ENCODE measurements around the gene ANAPC5. TPM values are rescaled to one million over a fixed set of nuclear protein-coding genes. Genes with fewer than 3 reads are reported as not detected.
"Not testable (repeated sequence)": the region's sequence is repeated elsewhere in the genome, so short reads cannot be mapped to it uniquely, and the experiment has no call there.

Gene ANAPC5
- total RNA-seq, 2 experiments from 2014 or later, result 140 TPM

DNA sequence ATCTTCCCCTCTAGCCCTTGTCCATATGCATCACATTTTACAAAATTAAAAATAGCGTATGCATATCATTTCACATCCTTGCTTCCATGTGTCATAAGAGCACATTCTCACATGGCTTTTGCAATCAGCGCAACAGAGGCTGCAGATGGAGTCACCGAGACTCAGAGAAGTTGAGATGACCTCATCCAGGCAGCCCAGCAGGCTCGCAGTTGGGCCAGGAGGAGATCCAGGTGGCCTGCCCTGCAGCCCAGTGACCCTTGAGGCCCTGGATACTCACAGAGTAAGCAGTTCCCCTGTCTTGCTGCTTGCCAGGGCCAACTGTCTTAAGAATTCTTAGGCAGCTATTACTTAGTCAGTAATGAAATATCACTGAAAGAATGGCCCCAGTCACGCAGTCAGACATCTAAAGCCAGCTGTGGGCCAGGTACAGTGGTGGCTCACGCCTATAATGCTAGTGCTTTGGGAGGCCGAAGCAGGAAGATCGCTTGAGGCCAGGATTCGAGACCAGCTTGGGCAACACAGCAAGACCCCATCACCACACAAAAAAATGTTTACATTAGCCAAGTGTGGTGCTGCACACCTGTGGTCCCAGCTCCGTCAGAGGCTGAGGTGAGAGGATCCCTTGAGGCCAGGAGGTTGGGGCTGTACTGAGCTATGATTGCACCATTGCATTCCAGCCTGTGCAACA is 64.8 kb downstream of the ANAPC5 start:
- H3K4me3 Mint-ChIP-seq, result no peak overlapping the region
- no peaks in the 10 kb centered on the region for H3K9me3 Mint-ChIP-seq
- POLR2A ChIA-PET, result no interaction called here
- H3K36me3 Mint-ChIP-seq (ENCODE audit: low read depth), result peaks cover 13% of the 10 kb centered on the region
- H3K27me3 Mint-ChIP-seq, result no peaks in the 10 kb centered on the region
- no peak overlapping the region for H3K27ac Mint-ChIP-seq
- DNase-seq, result no peak
- CTCF ChIA-PET, result interaction anchor here (1.2 kb wide), 2 partner anchors 8 to 20 kb away, joined by 4 read pairs; no protein-coding TSS in a partner anchor
- H3K4me1 Mint-ChIP-seq, result peaks cover 23% of the 10 kb centered on the region

GRCh38 chr12:121285856-121286255 is 66.4 kb downstream of the ANAPC5 start:
- H3K4me3 Mint-ChIP-seq, result no peak overlapping the region
- CTCF ChIA-PET, result interaction anchor here (0.7 to 1.2 kb wide), 2 partner anchors 10 to 83 kb away, joined by 3 to 4 read pairs; no protein-coding TSS in a partner anchor

DNA sequence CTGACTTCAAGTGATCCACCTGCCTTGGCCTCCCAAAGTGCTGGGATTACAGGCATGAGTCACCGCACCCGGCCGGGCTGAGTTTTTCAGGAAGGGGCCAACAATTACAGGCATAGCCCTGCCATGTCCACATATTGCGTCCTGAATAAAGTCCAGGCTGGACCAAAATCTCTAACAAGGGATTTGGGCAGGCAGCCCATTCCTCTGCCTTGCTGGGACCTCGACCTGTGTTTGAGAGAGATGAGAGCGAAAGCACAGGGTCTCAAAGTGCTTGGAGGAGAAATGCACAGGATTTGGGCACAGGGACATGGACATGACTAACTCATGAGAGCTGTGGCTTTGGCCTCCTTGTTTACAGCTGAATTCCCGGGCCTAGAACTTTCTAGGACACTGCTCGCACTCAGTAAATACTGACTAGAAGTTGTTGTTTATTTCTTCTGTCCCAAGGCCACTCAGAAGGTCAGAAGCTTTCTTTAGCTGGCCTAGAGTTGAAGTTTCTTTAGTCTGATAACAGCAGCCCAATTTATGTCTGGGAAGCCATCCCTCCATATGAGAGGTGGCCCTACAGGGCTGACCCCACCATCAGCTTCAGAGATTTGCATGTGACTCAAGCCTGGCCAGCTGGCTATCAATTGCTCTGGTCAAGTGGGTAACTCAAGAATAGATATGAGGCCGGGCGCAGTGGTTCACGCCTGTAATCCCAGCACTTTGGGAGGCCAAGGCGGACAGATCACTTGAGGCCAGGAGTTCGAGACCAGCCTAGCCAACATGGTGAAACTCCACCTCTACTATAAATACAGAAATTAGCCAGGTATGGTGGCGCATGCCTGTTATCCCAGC is 67.4 kb downstream of the ANAPC5 start:
- CTCF ChIA-PET, result interaction anchor here (0.5 to 1.4 kb wide), 5 partner anchors 11 to 969 kb away, joined by 3 to 5 read pairs (median 4); no protein-coding TSS in a partner anchor

More at GRCh38 chr12:121285856-121286255, 66.4 kb downstream of the ANAPC5 start:
- DNase-seq, result no peak
- Mint-ChIP-seq H3K4me1 (peaks cover 17% of the 10 kb centered on the region), H3K27me3 (no peaks in the 10 kb centered on the region), H3K27ac (peak overlapping the region; percentile 46), H3K36me3 (ENCODE audit: low read depth) (peaks cover 8% of the 10 kb centered on the region), H3K9me3 (no peaks in the 10 kb centered on the region)
- POLR2A ChIA-PET, result no interaction called here

GRCh38 chr12:121283841-121284240 is 68.4 kb downstream of the ANAPC5 start:
- Mint-ChIP-seq H3K36me3 (ENCODE audit: low read depth) (peaks cover 8% of the 10 kb centered on the region), H3K4me1 (peaks cover 13% of the 10 kb centered on the region), H3K27me3 (no peaks in the 10 kb centered on the region), H3K27ac (no peak overlapping the region), H3K9me3 (no peaks in the 10 kb centered on the region), H3K4me3 (no peak overlapping the region)
- ChIA-PET POLR2A (no interaction called here), CTCF (interaction anchor here (0.5 to 1.4 kb wide), 2 partner anchors 12 to 761 kb away, joined by 3 to 4 read pairs; no protein-coding TSS in a partner anchor)
- no peak for DNase-seq

More for the DNA sequence above, 67.4 kb downstream of the ANAPC5 start:
- peaks cover 8% of the 10 kb centered on the region for H3K36me3 Mint-ChIP-seq (ENCODE audit: low read depth)
- peaks cover 17% of the 10 kb centered on the region for H3K4me1 Mint-ChIP-seq
- H3K9me3 Mint-ChIP-seq, result no peaks in the 10 kb centered on the region
- DNase-seq, result no peak
- POLR2A ChIA-PET, result no interaction called here
- no peak overlapping the region for H3K27ac Mint-ChIP-seq
- no peak overlapping the region for H3K4me3 Mint-ChIP-seq
- H3K27me3 Mint-ChIP-seq, result no peaks in the 10 kb centered on the region

GRCh38 chr12:121283388-121283787 is 68.8 kb downstream of the ANAPC5 start:
- no peak overlapping the region for H3K4me3 Mint-ChIP-seq
- peaks cover 8% of the 10 kb centered on the region for H3K4me1 Mint-ChIP-seq
- no peaks in the 10 kb centered on the region for H3K27me3 Mint-ChIP-seq
- no peak for DNase-seq
- ChIA-PET CTCF (interaction anchor here (0.5 to 1.4 kb wide), 2 partner anchors 12 to 760 kb away, joined by 3 to 4 read pairs; no protein-coding TSS in a partner anchor), POLR2A (interaction anchor here (0.5 kb wide), 1 partner anchor 177 kb away, joined by 3 read pairs; no protein-coding TSS in a partner anchor)
- no peak overlapping the region for H3K27ac Mint-ChIP-seq
- H3K36me3 Mint-ChIP-seq (ENCODE audit: low read depth), result peaks cover 7% of the 10 kb centered on the region
- no peaks in the 10 kb centered on the region for H3K9me3 Mint-ChIP-seq

DNA sequence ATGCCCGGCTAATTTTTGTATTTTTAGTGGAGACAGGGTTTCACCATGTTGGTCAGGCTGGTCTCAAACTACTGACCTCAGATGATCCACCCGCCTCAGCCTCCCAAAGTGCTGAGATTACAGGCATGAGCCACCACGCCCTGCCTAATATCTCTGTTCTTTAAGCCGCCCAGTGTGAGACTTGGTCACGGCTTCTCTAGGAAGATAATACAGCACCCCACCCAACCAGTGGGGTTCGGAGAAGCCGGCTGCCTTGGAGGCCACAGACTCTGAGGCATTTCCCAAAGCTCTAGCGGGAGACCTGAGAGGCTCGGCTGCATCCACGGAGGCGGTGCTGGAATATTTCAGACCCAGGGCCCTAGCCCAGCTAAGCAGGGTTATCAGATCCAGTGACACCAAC is 69.3 kb downstream of the ANAPC5 start:
- H3K4me3 Mint-ChIP-seq; H3K36me3 Mint-ChIP-seq (ENCODE audit: low read depth); H3K9me3 Mint-ChIP-seq; CTCF ChIA-PET; H3K4me1 Mint-ChIP-seq; H3K27me3 Mint-ChIP-seq; H3K27ac Mint-ChIP-seq; DNase-seq: not testable (repeated sequence)
- POLR2A ChIA-PET, result interaction anchor here (0.5 kb wide), 1 partner anchor 177 kb away, joined by 3 read pairs; no protein-coding TSS in a partner anchor

- Mint-ChIP-seq H3K4me1 (peaks cover 2% of the 10 kb centered on the region), H3K27ac (no peak overlapping the region), H3K27me3 (no peaks in the 10 kb centered on the region), H3K36me3 (ENCODE audit: low read depth) (peaks cover 10% of the 10 kb centered on the region), H3K4me3 (no peak overlapping the region), H3K9me3 (no peaks in the 10 kb centered on the region)
- CTCF ChIA-PET, result no interaction called here
- POLR2A ChIA-PET, result no interaction called here
- no peak for DNase-seq
Measured at GRCh38 chr12:121282072-121282742, 70.0 kb downstream of the ANAPC5 start.

DNA sequence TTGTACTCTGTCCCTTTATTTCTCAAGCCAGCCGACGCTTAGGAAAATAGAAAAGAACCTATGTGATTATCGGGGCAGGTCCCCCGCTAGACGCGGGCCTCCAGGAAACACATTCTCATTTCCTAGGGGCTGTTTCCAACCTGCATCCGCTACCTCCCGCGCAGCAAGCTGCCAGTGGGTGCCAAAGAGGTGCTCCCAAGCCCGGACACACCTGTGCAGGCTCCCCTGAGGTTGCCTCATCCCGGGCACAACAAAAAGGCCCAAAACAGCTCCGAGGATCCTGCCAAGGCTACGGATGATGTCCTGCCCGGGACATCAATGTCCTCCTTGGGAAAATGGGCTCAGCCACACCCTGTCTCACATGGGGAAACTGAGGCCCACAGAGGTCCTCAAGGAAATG is 71.1 kb downstream of the ANAPC5 start:
- H3K4me1 Mint-ChIP-seq; H3K27me3 Mint-ChIP-seq; H3K27ac Mint-ChIP-seq; H3K9me3 Mint-ChIP-seq; H3K36me3 Mint-ChIP-seq (ENCODE audit: low read depth); POLR2A ChIA-PET; H3K4me3 Mint-ChIP-seq; DNase-seq: not testable (repeated sequence)
- CTCF ChIA-PET, result interaction anchor here (1.1 kb wide), 1 partner anchor 9 kb away, joined by 3 read pairs; no protein-coding TSS in a partner anchor

DNA sequence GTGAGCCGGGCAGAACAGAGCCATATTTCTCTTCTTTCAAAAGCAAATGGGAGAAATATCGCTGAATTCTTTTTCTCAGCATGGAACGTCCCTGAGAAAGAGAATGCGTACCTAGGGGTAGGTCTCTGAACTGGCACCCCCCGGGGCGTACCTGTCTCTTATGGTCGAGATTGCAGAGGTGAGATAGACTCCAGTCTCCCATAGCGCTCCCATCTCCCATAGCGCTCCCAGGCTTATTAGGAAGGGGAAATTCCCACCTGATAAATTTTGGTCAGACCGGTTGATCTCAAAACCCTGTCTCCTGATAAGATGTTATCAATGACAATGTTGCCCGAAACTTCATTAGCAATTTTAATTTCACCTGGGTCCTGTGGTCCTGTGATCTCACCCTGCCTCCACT is 71.7 kb downstream of the ANAPC5 start:
- H3K9me3 Mint-ChIP-seq, H3K4me3 Mint-ChIP-seq: not testable (repeated sequence)
- CTCF ChIA-PET, result interaction anchor here (1.1 kb wide), 1 partner anchor 10 kb away, joined by 3 read pairs; no protein-coding TSS in a partner anchor

GRCh38 chr12:121279507-121279915 is 72.7 kb downstream of the ANAPC5 start:
- Mint-ChIP-seq H3K4me1 (no peaks in the 10 kb centered on the region), H3K36me3 (ENCODE audit: low read depth) (peaks cover 13% of the 10 kb centered on the region), H3K9me3 (no peaks in the 10 kb centered on the region), H3K27me3 (no peaks in the 10 kb centered on the region), H3K27ac (no peak overlapping the region), H3K4me3 (no peak overlapping the region)
- CTCF ChIA-PET, result interaction anchor here (0.6 to 1.2 kb wide), 5 partner anchors 8 to 231 kb away, joined by 3 to 4 read pairs (median 3); no protein-coding TSS in a partner anchor
- POLR2A ChIA-PET, result no interaction called here
- no peak for DNase-seq

More for the DNA sequence above, 71.7 kb downstream of the ANAPC5 start:
- peaks cover 13% of the 10 kb centered on the region for H3K36me3 Mint-ChIP-seq (ENCODE audit: low read depth)
- POLR2A ChIA-PET, H3K4me1 Mint-ChIP-seq, H3K27ac Mint-ChIP-seq, DNase-seq, H3K27me3 Mint-ChIP-seq: not testable (repeated sequence)

DNA sequence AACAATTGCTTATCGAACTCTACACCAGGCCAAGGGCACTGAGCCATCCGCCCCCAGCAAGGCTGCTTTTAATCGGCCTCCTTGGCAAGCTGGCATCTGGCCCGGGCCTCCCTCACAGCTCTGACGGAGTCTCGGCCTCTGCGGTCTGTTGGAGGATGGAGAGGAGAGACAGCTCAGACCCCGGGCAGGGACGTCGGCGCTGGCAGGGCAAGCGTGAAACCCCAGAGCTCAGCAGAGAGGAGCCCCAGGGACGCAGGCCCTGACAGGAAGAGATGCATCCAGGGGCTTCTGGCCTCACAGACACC is 73.2 kb downstream of the ANAPC5 start:
- Mint-ChIP-seq H3K4me3 (no peak overlapping the region), H3K27ac (no peak overlapping the region), H3K9me3 (no peaks in the 10 kb centered on the region), H3K27me3 (no peaks in the 10 kb centered on the region), H3K4me1 (no peaks in the 10 kb centered on the region), H3K36me3 (ENCODE audit: low read depth) (peaks cover 13% of the 10 kb centered on the region)
- ChIA-PET POLR2A (no interaction called here), CTCF (interaction anchor here (0.6 to 1.2 kb wide), 4 partner anchors 8 to 232 kb away, joined by 3 to 4 read pairs (median 3); no protein-coding TSS in a partner anchor)
- no peak for DNase-seq

DNA sequence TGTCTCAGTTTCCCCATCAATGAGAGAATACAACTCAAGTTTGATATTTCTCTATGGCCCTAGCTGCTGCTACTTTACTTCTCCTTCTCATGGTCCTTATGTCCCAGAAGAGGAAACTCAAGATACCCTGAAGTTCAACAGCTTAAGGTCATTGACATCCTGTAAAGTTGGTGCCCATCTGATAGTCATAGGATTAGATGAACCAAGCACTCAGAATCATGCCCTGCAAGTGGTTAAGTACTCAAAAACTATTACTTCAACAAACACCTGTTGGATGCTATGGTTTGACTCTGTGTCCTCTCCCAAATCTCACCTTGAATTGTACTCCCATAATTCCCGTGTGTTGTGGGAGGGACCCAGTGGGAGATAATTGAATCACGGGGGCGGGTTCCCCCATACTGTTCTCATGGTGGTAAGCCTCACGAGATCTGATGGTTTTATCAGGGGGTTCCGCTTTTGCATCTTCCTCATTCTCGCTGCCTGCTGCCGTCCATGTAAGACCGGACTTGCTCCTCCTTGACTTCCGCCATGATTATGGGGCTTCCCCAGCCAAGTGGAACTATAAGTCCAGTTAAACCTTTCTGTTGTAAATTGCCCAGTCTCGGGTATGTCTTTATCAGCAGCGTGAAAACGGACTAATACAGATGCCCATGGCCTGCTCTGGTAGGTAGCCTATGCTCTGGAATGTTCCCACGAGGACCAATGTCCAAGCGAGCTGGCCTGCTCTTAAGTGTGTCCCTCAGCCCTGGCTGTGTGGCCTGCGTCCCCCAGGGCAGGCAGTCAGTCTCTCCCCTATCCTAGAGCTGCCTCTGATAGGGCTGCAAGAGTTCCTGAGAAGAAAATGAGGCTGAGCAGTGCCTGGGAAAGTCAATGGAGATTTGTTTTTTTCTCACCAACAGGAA is 73.8 kb downstream of the ANAPC5 start:
- no peaks in the 10 kb centered on the region for H3K4me1 Mint-ChIP-seq
- no peak for DNase-seq
- H3K9me3 Mint-ChIP-seq, result no peaks in the 10 kb centered on the region
- no peak overlapping the region for H3K27ac Mint-ChIP-seq
- H3K36me3 Mint-ChIP-seq (ENCODE audit: low read depth), result peaks cover 13% of the 10 kb centered on the region
- no peaks in the 10 kb centered on the region for H3K27me3 Mint-ChIP-seq
- ChIA-PET POLR2A (no interaction called here), CTCF (interaction anchor here (0.6 to 1.2 kb wide), 3 partner anchors 9 to 232 kb away, joined by 3 to 4 read pairs (median 3); no protein-coding TSS in a partner anchor)
- no peak overlapping the region for H3K4me3 Mint-ChIP-seq
